ENCODE data around the gene RRP8.

DNA sequence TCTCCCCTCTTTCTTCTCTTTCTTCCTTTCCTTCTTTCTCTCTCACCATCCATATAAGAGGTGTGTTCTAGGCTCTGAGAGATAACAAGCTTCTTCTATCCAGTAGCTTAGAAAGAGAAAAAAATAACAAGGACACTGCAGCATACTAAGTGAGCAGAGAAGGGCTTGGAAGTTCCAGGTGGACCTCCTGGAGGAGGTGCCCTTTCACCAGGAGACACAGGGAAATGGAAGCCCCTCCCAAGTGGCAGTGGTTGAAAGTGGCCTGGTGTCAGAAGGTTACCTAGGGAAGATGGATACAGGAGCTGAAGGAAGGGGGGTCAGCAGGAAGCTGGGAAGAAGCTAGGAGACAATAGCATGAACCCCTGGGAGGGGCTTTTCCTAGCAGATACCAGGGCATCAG lies 46.7 kb upstream of the RRP8 start:
- no peak for TF ChIP-seq POLR2A (IDR thresholded peaks at IDR 0.05)
- TF ChIP-seq, protein P1, sequence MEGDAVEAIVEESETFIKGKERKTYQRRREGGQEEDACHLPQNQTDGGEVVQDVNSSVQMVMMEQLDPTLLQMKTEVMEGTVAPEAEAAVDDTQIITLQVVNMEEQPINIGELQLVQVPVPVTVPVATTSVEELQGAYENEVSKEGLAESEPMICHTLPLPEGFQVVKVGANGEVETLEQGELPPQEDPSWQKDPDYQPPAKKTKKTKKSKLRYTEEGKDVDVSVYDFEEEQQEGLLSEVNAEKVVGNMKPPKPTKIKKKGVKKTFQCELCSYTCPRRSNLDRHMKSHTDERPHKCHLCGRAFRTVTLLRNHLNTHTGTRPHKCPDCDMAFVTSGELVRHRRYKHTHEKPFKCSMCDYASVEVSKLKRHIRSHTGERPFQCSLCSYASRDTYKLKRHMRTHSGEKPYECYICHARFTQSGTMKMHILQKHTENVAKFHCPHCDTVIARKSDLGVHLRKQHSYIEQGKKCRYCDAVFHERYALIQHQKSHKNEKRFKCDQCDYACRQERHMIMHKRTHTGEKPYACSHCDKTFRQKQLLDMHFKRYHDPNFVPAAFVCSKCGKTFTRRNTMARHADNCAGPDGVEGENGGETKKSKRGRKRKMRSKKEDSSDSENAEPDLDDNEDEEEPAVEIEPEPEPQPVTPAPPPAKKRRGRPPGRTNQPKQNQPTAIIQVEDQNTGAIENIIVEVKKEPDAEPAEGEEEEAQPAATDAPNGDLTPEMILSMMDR (IDR thresholded peaks at IDR 0.05): no peak
